Astrocyte (in vitro differentiated cells and primary cell): ENCODE data around the gene HBM. TPM values are rescaled to one million over a fixed set of nuclear protein-coding genes. Genes with fewer than 3 reads are reported as not detected.
"Not testable (repeated sequence)": the region's sequence is repeated elsewhere in the genome, so short reads cannot be mapped to it uniquely, and the experiment has no call there.

ENCODE experiments used
- DNase-seq: peaks from one replicate; pipeline ENCODE4 v3.0.0-alpha.2; 2010; ENCODE audit warnings: low read depth
- FAIRE-seq: peaks from 2 replicates; lab custom pipeline; 2011; peaks lifted over from hg19 to GRCh38; lab: Jason Lieb, UNC
- H2AFZ ChIP-seq: 2 replicates; pipeline ENCODE4 v1.6.0; 2012; ENCODE audit warnings: low read depth, low read length, inconsistent platforms
- H3K27ac ChIP-seq: 2 replicates; pipeline ENCODE4 v1.5.1; 2011; ENCODE audit warnings: low read depth, low read length, inconsistent platforms
- H3K27me3 ChIP-seq: 2 replicates; pipeline ENCODE4 v1.6.0; 2011; ENCODE audit warnings: low read length, inconsistent platforms; ENCODE audit not compliant: insufficient read depth
- H3K36me3 ChIP-seq: 2 replicates; pipeline ENCODE4 v1.5.1; 2011; ENCODE audit warnings: low read length, inconsistent platforms; ENCODE audit not compliant: insufficient read depth
- H3K4me1 ChIP-seq: 2 replicates; pipeline ENCODE4 v1.5.1; 2011; ENCODE audit warnings: low read length, inconsistent platforms; ENCODE audit not compliant: insufficient read depth
- H3K4me2 ChIP-seq: 2 replicates; pipeline ENCODE4 v1.6.0; 2012; ENCODE audit warnings: low read length, inconsistent platforms
- H3K4me3 ChIP-seq: 2 replicates; pipeline ENCODE4 v1.5.1; 2011; ENCODE audit warnings: low read depth, mild to moderate bottlenecking, low read length, inconsistent platforms; ENCODE audit not compliant: insufficient read depth
- H3K79me2 ChIP-seq: 2 replicates; pipeline ENCODE4 v1.6.0; 2012; ENCODE audit warnings: mild to moderate bottlenecking, low read length, inconsistent platforms; ENCODE audit not compliant: insufficient read depth
- H3K9ac ChIP-seq: 2 replicates; pipeline ENCODE4 v1.6.0; 2012; ENCODE audit warnings: mild to moderate bottlenecking, low read length, inconsistent platforms
- H3K9me3 ChIP-seq: 2 replicates; pipeline ENCODE4 v1.5.1; 2012; ENCODE audit warnings: low read depth, mild to moderate bottlenecking, low read length, inconsistent platforms; ENCODE audit not compliant: insufficient read depth
- H4K20me1 ChIP-seq: 2 replicates; pipeline ENCODE4 v1.6.0; 2012; ENCODE audit warnings: low read length, inconsistent platforms; ENCODE audit not compliant: insufficient read depth
- H3K27ac Mint-ChIP-seq: one replicate; pipeline ENCODE4 v1.8.0; 2021; ENCODE audit warnings: mild to moderate bottlenecking, mixed read lengths; ENCODE audit not compliant: unreplicated experiment
- H3K27me3 Mint-ChIP-seq: one replicate; pipeline ENCODE4 v1.8.0; 2021; ENCODE audit warnings: low read depth, mixed read lengths; ENCODE audit not compliant: unreplicated experiment
- H3K36me3 Mint-ChIP-seq: one replicate; pipeline ENCODE4 v1.8.0; 2021; ENCODE audit warnings: low read depth, mixed read lengths; ENCODE audit not compliant: unreplicated experiment
- H3K4me1 Mint-ChIP-seq: one replicate; pipeline ENCODE4 v1.8.0; 2021; ENCODE audit warnings: low read depth, mixed read lengths; ENCODE audit not compliant: unreplicated experiment
- H3K4me3 Mint-ChIP-seq: one replicate; pipeline ENCODE4 v1.8.0; 2021; ENCODE audit warnings: mild to moderate bottlenecking, moderate library complexity, mixed read lengths; ENCODE audit not compliant: unreplicated experiment
- H3K9me3 Mint-ChIP-seq: one replicate; pipeline ENCODE4 v1.8.0; 2021; ENCODE audit warnings: mild to moderate bottlenecking, mixed read lengths; ENCODE audit not compliant: unreplicated experiment
- EZH2 ChIP-seq: IDR thresholded peaks from 2 replicates; pipeline ENCODE4 v1.6.1; 2012; ENCODE audit warnings: mild to moderate bottlenecking, low read length, inconsistent platforms; ENCODE audit not compliant: insufficient read depth
- total RNA-seq: library from RNA; stranded (reverse); gene quantifications from 2 replicates; pipeline ENCODE4 v1.2.1, GENCODE V29; 2021
- TF ChIP-seq, protein P1 (sequence below): IDR thresholded peaks from 2 replicates; pipeline ENCODE4 v1.5.1; 2011; ENCODE audit warnings: low read depth, mild to moderate bottlenecking, inconsistent platforms, low read length, moderate library complexity; ENCODE audit not compliant: insufficient read depth

Gene HBM
- total RNA-seq, 1 donor from 2014 or later = not detected

DNA sequence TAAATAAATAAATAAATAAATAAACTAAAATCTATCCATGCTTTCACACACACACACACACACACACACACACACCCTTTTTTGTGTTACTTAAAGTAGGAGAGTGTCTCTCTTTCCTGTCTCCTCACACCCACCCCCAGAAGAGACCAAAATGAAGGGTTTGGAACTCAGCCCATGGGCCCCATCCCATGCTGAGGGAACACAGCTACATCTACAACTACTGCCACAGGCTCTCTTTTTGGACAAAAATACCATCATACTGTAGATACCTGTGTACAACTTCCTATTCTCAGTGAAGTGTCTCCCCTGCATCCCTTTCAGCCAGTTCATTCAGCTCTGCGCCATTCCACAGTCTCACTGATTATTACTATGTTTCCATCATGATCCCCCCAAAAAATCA, 5.0 kb downstream of the HBM start:
- TF ChIP-seq, protein P1, sequence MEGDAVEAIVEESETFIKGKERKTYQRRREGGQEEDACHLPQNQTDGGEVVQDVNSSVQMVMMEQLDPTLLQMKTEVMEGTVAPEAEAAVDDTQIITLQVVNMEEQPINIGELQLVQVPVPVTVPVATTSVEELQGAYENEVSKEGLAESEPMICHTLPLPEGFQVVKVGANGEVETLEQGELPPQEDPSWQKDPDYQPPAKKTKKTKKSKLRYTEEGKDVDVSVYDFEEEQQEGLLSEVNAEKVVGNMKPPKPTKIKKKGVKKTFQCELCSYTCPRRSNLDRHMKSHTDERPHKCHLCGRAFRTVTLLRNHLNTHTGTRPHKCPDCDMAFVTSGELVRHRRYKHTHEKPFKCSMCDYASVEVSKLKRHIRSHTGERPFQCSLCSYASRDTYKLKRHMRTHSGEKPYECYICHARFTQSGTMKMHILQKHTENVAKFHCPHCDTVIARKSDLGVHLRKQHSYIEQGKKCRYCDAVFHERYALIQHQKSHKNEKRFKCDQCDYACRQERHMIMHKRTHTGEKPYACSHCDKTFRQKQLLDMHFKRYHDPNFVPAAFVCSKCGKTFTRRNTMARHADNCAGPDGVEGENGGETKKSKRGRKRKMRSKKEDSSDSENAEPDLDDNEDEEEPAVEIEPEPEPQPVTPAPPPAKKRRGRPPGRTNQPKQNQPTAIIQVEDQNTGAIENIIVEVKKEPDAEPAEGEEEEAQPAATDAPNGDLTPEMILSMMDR = no peak
- no peak for TF ChIP-seq EZH2
- DNase-seq = no peak
- Histone ChIP-seq H4K20me1 (peaks cover 12% of the 10 kb centered on the region), H3K27ac (no peak overlapping the region), H3K79me2 (no peaks in the 10 kb centered on the region), H3K4me2 (no peak overlapping the region), H3K36me3 (no peaks in the 10 kb centered on the region), H3K9me3 (peaks cover 2% of the 10 kb centered on the region), H3K9ac (no peak overlapping the region), H2AFZ (no peak overlapping the region), H3K4me3 (no peak overlapping the region), H3K27me3 (peaks cover 44% of the 10 kb centered on the region), H3K4me1 (no peaks in the 10 kb centered on the region)
- peaks cover 60% of the 10 kb centered on the region for H3K27me3 Mint-ChIP-seq
- peaks cover 2% of the 10 kb centered on the region for H3K36me3 Mint-ChIP-seq
- no peak overlapping the region for H3K4me3 Mint-ChIP-seq
- no peak for FAIRE-seq
- H3K9me3 Mint-ChIP-seq = peaks cover 6% of the 10 kb centered on the region
- no peak overlapping the region for H3K27ac Mint-ChIP-seq
- H3K4me1 Mint-ChIP-seq = peaks cover 2% of the 10 kb centered on the region

DNA sequence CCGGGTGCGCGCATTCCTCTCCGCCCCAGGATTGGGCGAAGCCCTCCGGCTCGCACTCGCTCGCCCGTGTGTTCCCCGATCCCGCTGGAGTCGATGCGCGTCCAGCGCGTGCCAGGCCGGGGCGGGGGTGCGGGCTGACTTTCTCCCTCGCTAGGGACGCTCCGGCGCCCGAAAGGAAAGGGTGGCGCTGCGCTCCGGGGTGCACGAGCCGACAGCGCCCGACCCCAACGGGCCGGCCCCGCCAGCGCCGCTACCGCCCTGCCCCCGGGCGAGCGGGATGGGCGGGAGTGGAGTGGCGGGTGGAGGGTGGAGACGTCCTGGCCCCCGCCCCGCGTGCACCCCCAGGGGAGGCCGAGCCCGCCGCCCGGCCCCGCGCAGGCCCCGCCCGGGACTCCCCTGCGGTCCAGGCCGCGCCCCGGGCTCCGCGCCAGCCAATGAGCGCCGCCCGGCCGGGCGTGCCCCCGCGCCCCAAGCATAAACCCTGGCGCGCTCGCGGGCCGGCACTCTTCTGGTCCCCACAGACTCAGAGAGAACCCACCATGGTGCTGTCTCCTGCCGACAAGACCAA, 6.7 kb downstream of the HBM start, which contains the start of gene HBA2:
HBA2 (plus strand) TSS at position 503 of the 568 bp plus-strand sequence; CDS start at position 540, 37 bp downstream.
- not testable (repeated sequence) for H3K27ac ChIP-seq, H3K36me3 ChIP-seq, H3K4me2 ChIP-seq, H3K4me1 ChIP-seq, H3K4me3 ChIP-seq, H2AFZ ChIP-seq, H3K79me2 ChIP-seq, H3K27ac Mint-ChIP-seq, H3K36me3 Mint-ChIP-seq, DNase-seq, H3K9me3 ChIP-seq, H3K4me1 Mint-ChIP-seq, H3K4me3 Mint-ChIP-seq, H3K9ac ChIP-seq, H3K9me3 Mint-ChIP-seq, FAIRE-seq
- peaks cover 13% of the 10 kb centered on the region for H4K20me1 ChIP-seq
- H3K27me3 Mint-ChIP-seq = peaks cover 53% of the 10 kb centered on the region
- peaks cover 33% of the 10 kb centered on the region for H3K27me3 ChIP-seq

DNA sequence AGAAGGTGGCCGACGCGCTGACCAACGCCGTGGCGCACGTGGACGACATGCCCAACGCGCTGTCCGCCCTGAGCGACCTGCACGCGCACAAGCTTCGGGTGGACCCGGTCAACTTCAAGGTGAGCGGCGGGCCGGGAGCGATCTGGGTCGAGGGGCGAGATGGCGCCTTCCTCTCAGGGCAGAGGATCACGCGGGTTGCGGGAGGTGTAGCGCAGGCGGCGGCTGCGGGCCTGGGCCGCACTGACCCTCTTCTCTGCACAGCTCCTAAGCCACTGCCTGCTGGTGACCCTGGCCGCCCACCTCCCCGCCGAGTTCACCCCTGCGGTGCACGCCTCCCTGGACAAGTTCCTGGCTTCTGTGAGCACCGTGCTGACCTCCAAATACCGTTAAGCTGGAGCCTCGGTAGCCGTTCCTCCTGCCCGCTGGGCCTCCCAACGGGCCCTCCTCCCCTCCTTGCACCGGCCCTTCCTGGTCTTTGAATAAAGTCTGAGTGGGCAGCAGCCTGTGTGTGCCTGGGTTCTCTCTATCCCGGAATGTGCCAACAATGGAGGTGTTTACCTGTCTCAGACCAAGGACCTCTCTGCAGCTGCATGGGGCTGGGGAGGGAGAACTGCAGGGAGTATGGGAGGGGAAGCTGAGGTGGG, 7.6 kb downstream of the HBM start:
- H3K9ac ChIP-seq, H3K9me3 Mint-ChIP-seq, H3K4me3 Mint-ChIP-seq, H3K9me3 ChIP-seq, H3K36me3 ChIP-seq, H3K27ac ChIP-seq, H2AFZ ChIP-seq, H3K4me1 ChIP-seq, H3K4me3 ChIP-seq, DNase-seq, H3K4me1 Mint-ChIP-seq, H3K79me2 ChIP-seq, H3K36me3 Mint-ChIP-seq, H3K4me2 ChIP-seq, H3K27ac Mint-ChIP-seq, FAIRE-seq: not testable (repeated sequence)
- Histone ChIP-seq H3K27me3 (peaks cover 35% of the 10 kb centered on the region), H4K20me1 (peaks cover 22% of the 10 kb centered on the region)
- peaks cover 55% of the 10 kb centered on the region for H3K27me3 Mint-ChIP-seq

DNA sequence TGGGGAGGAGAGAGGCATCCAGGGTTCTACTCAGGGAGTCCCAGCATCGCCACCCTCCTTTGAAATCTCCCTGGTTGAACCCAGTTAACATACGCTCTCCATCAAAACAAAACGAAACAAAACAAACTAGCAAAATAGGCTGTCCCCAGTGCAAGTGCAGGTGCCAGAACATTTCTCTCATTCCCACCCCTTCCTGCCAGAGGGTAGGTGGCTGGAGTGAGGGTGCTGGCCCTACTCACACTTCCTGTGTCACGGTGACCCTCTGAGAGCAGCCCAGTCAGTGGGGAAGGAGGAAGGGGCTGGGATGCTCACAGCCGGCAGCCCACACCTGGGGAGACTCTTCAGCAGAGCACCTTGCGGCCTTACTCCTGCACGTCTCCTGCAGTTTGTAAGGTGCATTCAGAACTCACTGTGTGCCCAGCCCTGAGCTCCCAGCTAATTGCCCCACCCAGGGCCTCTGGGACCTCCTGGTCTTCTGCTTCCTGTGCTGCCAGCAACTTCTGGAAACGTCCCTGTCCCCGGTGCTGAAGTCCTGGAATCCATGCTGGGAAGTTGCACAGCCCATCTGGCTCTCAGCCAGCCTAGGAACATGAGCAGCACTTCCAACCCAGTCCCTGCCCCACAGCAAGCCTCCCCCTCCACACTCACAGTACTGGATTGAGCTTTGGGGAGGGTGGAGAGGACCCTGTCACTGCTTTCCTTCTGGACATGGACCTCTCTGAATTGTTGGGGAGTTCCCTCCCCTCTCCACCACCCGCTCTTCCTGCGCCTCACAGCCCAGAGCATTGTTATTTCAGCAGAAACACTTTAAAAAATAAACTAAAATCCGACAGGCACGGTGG, 8.4 kb downstream of the HBM start:
- DNase-seq, H3K27ac Mint-ChIP-seq, H3K4me3 Mint-ChIP-seq, H3K79me2 ChIP-seq, H3K9ac ChIP-seq, H3K36me3 ChIP-seq, FAIRE-seq, H3K4me3 ChIP-seq, H3K9me3 ChIP-seq, H3K4me1 ChIP-seq, H3K27ac ChIP-seq, H3K9me3 Mint-ChIP-seq, H3K36me3 Mint-ChIP-seq, H3K4me2 ChIP-seq, H2AFZ ChIP-seq, H3K4me1 Mint-ChIP-seq: not testable (repeated sequence)
- H3K27me3 Mint-ChIP-seq = peaks cover 50% of the 10 kb centered on the region
- H3K27me3 ChIP-seq = peaks cover 34% of the 10 kb centered on the region
- H4K20me1 ChIP-seq = peaks cover 22% of the 10 kb centered on the region
